Activated CD4-positive, alpha-beta T cell treated with anti-CD3 and anti-CD28 coated beads, Interleukin-2, amount 10 ng/mL, durations not matched to agents 24 days and 14 days (primary cell): ENCODE data around the gene ASAP3. TPM values are rescaled to one million over a fixed set of nuclear protein-coding genes. Genes with fewer than 3 reads are reported as not detected.

Experiments used
- DNase-seq: peaks from one replicate; pipeline ENCODE4 v3.0.0; 2022
- H3K27ac Mint-ChIP-seq: one replicate; pipeline ENCODE4 v1.8.0; 2022; ENCODE audit warnings: mild to moderate bottlenecking, mixed read lengths
- H3K27me3 Mint-ChIP-seq: one replicate; pipeline ENCODE4 v1.8.0; 2022; ENCODE audit warnings: mixed read lengths
- H3K36me3 Mint-ChIP-seq: one replicate; pipeline ENCODE4 v1.8.0; 2022; ENCODE audit warnings: low read depth, mild to moderate bottlenecking, mixed read lengths
- H3K4me1 Mint-ChIP-seq: one replicate; pipeline ENCODE4 v1.8.0; 2021; ENCODE audit warnings: mixed read lengths
- H3K4me3 Mint-ChIP-seq: one replicate; pipeline ENCODE4 v1.8.0; 2022; ENCODE audit warnings: mild to moderate bottlenecking, moderate library complexity, mixed read lengths
- H3K9me3 Mint-ChIP-seq: one replicate; pipeline ENCODE4 v1.8.0; 2021; ENCODE audit warnings: mixed read lengths
- intact Hi-C: fragments of 100-400 bp; cut with micrococcal nuclease; formaldehyde crosslinking; loops from one replicate; pipeline ENCODE4 v1.15.1; 2023
- total RNA-seq: library from RNA; stranded (reverse); gene quantifications from 2 replicates; pipeline ENCODE4 v1.2.3, GENCODE V29; 2022

The ASAP3 gene
- total RNA-seq, 1 donor from 2014 or later = 0.63 TPM

DNA sequence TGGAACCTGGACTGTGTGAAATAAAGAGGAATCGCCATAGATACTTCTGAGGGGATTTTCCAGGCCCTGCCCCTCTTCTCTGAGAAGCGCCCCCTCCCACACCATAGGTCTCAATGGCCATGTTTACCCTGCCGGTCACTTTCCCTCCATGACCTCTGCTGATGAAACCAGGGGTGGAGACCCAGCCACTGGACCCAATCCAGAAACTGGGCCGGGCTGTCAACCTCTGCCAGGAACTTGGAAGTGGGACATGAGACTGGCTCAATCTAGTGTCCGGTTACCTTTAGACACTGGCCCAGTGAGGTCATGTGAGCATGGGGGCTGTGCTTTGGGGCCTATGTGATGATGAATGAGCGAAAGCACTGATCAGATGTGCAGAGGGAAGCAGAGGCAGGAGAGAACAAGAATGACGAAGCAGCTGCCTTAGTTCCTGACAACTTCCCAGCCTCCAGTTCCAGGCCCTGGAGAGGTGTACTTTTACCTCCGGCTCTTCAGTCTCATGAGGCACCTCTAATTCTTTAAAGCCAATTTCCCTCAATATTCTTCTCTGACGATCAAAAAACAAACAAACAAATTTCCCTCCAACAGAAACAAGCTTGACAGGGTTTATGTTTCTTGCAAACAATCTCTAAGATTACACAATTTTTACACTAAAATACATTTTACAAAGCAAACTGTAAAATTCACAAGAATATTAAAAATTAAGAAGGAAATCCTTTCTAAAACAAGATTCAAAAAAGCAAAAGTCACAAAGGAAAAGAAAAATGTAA, 4.9 kb downstream of the ASAP3 start:
- H3K9me3 Mint-ChIP-seq = no peaks in the 10 kb centered on the region
- intact Hi-C loops = no loop called here
- H3K36me3 Mint-ChIP-seq = no peaks in the 10 kb centered on the region
- no peak for DNase-seq
- no peak overlapping the region for H3K4me3 Mint-ChIP-seq
- peaks cover 11% of the 10 kb centered on the region for H3K4me1 Mint-ChIP-seq
- H3K27ac Mint-ChIP-seq = no peak overlapping the region
- peaks cover 46% of the 10 kb centered on the region for H3K27me3 Mint-ChIP-seq

DNA sequence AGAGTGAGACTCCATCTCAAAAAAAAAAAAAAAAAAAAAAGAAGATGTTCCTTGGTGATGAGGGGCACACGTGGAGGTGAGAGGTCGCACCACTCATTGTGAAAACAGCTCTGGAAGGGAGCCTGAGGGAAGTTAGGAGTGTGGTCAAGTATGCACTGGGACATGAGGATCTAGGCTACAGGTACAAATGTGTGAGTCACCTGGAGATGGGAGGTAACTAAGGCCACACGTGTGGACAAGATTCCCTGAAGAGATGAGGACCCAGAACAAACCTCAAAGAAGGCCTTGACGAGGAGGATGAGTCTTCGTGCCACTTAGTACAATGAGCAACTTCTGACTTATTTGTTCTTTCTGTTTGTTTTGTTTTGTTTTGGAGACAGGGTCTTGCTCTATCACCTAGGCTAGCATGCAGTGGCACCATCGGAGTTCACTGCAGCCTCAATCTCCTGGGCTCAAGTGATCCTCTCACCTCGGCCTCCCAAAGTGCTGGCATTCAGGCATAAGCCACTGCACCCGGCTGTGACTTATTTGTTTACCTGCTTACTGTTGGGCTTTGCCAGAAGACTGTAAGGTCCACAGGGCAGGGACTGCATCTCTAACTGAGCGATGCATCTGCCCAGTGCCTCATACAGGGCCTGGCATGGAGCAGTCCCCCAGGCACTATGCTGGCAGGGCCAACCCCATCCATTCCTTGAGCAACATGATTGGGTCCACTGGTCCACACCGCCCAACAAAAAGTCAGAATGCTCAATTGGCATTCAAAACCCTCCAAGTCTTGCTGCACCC, 6.4 kb downstream of the ASAP3 start:
- H3K9me3 Mint-ChIP-seq = no peaks in the 10 kb centered on the region
- H3K27me3 Mint-ChIP-seq = peaks cover 38% of the 10 kb centered on the region
- H3K4me1 Mint-ChIP-seq = peaks cover 4% of the 10 kb centered on the region
- DNase-seq = no peak
- H3K4me3 Mint-ChIP-seq = no peak overlapping the region
- intact Hi-C loops = no loop called here
- H3K27ac Mint-ChIP-seq = no peak overlapping the region
- H3K36me3 Mint-ChIP-seq = no peaks in the 10 kb centered on the region

DNA sequence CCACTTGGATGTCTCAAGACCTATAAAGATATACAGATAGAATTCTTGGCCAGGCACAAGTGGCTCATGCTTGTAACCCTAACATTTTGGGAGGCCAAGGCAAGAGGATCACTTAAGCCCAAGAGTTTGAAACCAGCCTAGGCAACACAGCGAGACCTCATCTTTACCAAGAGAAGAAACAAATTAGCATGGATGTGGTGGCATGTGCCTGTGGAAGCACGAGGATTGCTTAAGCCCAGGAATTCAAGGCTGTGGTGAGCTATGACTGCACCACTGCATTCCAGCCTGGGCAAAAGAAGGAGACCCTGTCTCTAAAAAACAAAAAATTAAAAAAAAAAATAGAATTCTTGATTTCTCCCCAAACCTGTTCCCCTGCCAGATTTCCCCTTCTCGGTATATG, 8.3 kb downstream of the ASAP3 start:
- no peak for DNase-seq
- Mint-ChIP-seq H3K36me3 (no peaks in the 10 kb centered on the region), H3K9me3 (no peaks in the 10 kb centered on the region), H3K4me1 (no peaks in the 10 kb centered on the region), H3K27ac (no peak overlapping the region), H3K4me3 (no peak overlapping the region), H3K27me3 (peaks cover 29% of the 10 kb centered on the region)
- intact Hi-C loops = no loop called here

DNA sequence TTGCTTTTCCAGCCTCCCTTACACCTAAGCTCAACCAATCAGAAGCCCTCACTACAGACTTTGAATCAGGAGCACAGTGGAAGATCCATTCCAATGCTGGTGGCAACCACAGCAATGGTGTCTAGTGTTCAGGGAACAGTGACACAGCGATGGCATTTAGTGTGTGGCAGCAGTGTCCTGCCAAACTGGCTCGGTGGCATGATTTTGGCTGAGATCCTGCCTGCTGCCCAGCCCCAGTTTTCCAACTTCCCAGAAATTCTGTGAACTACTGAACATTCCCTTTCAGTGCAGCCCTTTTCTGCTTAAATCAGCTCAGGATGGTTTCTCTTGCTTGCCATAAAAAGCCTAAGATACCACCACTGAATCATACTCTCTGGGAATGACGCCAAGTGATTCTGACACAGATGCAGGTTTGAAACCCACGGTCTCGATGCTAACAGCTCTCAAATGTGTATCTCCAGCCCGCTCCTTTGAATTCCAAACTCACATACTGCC, 8.8 kb downstream of the ASAP3 start:
- intact Hi-C loops = no loop called here

DNA sequence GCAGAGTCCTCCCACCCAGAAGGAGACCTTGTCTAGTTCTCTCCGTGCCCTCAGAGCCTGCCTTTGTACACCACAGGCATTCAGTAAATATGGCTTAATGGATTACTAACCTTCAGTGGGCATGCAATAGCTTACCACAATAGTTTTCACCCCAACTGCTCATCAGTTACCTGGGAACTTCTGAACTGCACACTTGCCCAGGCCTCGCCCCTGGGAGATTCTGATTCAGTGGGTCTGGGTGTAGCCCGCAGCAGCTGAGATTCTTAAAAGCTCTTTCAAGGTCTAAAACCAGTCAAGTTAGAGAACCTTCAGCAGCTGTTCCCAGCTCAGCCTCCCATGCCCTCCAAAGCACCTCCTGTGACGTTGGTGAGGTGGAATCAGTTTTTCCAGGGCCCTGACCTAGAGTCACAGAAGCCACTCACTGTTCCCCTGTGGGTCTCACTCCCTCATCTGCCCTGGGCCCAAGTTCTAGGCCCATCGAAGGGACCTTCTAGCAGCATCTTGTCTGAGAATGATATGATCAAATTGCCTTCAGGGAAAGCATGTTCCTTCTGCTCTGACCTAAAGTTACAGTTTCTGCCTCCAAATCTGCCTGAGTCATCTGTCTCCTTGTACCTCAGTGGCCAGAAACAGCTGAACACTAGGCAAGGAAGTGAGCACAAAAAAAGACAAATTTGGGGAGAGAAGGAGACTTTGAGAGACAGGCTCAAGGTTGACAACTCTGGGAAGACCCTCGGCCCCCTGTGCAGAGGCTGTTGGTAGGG, 10.8 kb downstream of the ASAP3 start:
- Mint-ChIP-seq H3K27me3 (peaks cover 20% of the 10 kb centered on the region), H3K4me1 (no peaks in the 10 kb centered on the region), H3K4me3 (no peak overlapping the region), H3K27ac (no peak overlapping the region), H3K9me3 (no peaks in the 10 kb centered on the region), H3K36me3 (no peaks in the 10 kb centered on the region)
- intact Hi-C loops = no loop called here
- DNase-seq = no peak

More for the DNA sequence above, 8.8 kb downstream of the ASAP3 start:
- Mint-ChIP-seq H3K27me3 (peaks cover 25% of the 10 kb centered on the region), H3K36me3 (no peaks in the 10 kb centered on the region), H3K9me3 (no peaks in the 10 kb centered on the region), H3K4me3 (no peak overlapping the region), H3K27ac (no peak overlapping the region), H3K4me1 (no peaks in the 10 kb centered on the region)
- DNase-seq = no peak

DNA sequence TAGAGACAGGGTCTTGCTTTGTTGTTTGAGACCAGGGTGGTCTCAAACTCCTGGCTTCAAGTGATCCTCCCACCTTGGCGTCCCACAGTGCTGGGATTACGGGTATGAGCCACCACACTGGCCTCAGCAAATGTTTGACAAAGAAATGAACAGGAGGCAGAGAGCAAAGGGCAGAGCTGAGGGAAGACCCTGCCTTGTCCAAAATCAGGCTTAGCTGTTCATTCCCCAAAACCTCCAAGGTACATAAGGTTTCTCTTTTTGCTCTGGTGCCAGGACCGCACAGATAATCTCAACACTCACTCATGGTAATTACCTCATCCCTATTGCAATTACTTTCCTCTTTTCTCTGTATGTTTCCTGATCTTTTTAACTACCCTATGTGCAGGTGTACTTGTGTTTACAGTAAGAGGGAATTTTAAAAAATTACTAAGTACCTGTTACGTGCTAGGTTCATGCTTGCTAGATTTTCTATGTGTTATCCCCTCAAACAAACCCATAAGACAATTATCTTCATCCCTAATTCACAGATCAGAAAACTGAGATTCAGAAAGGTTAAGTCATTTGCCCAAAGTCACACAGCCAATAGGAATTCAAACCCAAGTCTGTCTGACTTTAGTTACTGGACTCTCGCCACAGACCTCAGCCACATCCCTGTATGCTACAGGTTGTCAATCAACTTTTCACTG, 11.5 kb downstream of the ASAP3 start:
- no peaks in the 10 kb centered on the region for H3K4me1 Mint-ChIP-seq
- no peak overlapping the region for H3K27ac Mint-ChIP-seq
- H3K27me3 Mint-ChIP-seq = peaks cover 20% of the 10 kb centered on the region
- intact Hi-C loops = no loop called here
- no peaks in the 10 kb centered on the region for H3K36me3 Mint-ChIP-seq
- H3K4me3 Mint-ChIP-seq = no peak overlapping the region
- no peak for DNase-seq
- no peaks in the 10 kb centered on the region for H3K9me3 Mint-ChIP-seq

DNA sequence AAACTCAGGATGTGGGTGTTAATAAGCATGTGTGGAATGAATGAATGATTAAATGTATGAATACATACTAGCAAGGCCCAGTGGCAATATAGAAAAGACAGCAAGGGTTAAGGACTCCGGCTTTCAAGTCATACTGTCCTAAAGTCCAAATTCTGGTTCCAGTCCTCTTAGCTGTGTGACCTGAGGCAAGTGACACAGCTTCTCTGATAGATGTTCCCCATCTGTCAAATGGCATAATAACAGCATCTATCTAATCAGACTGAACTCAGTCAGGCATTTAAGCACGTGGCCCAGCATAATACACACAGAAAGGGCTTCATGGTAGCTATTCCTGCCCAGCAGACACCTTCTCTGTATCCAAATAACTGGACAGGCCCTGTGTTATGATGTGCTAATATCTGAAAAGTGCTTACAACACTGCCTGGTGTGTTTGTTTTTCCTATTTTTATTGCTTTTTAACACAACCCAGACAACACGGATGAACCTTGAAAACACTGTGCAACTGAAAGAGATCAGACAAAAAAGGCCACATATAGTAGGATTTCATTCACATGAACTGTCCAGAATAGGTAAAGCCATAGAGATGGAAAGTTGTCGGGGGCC, 12.4 kb downstream of the ASAP3 start:
- Mint-ChIP-seq H3K27me3 (peaks cover 18% of the 10 kb centered on the region), H3K36me3 (no peaks in the 10 kb centered on the region), H3K9me3 (no peaks in the 10 kb centered on the region), H3K4me1 (no peaks in the 10 kb centered on the region), H3K27ac (no peak overlapping the region), H3K4me3 (no peak overlapping the region)
- DNase-seq = no peak
- intact Hi-C loops = no loop called here

DNA sequence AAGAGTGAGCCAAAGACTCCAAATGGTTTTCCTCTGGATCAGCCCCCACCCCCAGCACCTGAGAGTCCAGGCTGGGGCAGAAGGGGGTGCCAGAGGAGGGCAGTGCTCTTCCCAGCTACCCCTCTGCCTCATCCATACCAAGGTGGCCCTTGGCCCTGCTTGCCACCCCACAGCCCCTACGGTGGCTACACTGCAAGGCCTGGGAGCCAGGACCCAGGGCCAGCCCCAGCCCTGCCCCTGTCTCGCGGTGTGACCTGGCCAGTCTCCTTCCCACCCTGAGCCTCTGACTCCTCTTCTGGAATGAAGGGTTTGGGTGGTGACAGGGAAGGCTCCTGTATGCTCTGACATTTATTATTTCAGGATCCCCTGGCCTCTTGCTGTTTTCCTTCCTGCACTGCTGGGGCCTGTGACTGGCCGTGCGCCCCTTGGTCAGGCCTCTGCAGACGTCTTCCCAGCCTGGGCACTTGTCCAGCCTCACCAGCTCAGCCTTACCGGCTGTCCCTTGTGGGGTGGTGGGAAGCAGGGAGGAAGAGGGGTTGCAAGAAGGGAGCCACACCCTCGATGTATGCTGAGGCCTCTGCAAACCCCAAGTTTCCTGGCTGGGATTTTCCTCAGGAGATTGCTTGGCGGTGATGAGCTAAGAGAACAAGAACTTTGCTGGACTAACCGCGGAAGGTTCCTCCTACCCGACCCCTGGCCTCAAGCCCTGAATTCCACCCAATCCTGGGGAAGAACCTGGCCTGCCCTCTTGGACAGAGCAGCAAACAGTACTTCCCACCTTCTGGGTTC, 13.5 kb downstream of the ASAP3 start:
- Mint-ChIP-seq H3K9me3 (no peaks in the 10 kb centered on the region), H3K27ac (no peak overlapping the region)
- intact Hi-C loops = no loop called here

DNA sequence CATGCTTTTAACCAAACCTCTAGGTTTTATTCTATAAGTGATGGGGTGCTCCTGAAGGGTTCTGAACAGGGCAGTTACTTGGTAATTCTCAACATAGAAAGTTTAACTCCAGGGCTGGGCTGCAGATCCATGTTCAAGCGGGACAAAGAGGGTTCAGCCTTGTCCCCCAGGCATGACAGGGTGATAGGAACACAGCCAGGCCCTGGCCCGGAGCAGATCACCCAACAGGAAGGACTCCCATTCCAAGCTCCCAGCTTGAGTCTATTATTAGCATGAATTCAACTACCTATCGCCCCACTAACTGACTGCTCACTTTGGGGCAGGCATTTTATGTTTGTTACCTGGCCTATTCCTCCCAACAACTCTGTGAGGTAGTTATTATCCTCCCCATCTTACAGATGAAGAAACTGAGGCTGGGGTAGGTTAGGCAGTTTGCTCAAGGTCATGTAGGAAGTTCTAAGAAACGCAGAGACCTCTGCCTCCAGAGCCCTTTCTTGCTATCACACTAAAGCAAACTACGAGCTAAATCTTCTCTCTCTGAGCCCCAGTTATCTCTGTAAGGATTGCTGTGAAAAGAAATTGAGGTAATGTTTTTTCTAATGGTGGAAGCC, 14.5 kb downstream of the ASAP3 start:
- Mint-ChIP-seq H3K36me3 (no peaks in the 10 kb centered on the region), H3K9me3 (no peaks in the 10 kb centered on the region), H3K27me3 (peaks cover 14% of the 10 kb centered on the region), H3K4me1 (no peaks in the 10 kb centered on the region), H3K27ac (no peak overlapping the region), H3K4me3 (no peak overlapping the region)
- no peak for DNase-seq
- intact Hi-C loops = no loop called here

More for the DNA sequence above, 13.5 kb downstream of the ASAP3 start:
- Mint-ChIP-seq H3K4me1 (no peaks in the 10 kb centered on the region), H3K27me3 (peaks cover 13% of the 10 kb centered on the region), H3K36me3 (no peaks in the 10 kb centered on the region), H3K4me3 (no peak overlapping the region)
- no peak for DNase-seq

DNA sequence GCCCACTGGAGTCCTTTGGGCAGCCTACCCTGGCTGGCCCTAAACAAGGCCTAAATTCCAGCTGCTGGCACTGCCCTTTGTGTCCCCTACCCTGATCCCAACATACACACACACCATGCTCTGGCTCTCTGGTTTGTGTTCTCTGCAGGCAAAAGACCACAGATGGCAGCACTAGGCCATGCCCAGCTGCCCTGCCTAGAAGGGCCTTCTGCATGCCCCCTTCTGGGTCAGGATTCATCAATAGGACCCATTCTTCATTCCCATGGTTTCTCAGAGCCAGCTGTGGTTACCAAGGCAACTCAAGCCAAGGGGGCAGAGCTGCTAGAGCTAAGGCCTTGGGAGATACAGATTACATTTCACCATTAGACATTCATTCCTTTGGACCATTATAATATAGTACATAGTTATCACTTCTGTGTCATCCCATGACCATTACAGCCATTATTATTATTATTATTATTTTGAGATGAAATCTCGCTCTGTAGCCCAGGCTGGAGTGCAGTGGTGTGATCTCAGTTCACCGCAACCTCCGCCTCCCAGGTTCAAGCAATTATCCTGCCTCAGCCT, 17.5 kb downstream of the ASAP3 start:
- no peaks in the 10 kb centered on the region for H3K36me3 Mint-ChIP-seq
- peaks cover 10% of the 10 kb centered on the region for H3K27me3 Mint-ChIP-seq
- no peak overlapping the region for H3K4me3 Mint-ChIP-seq
- intact Hi-C loops = no loop called here
- no peaks in the 10 kb centered on the region for H3K9me3 Mint-ChIP-seq
- no peak overlapping the region for H3K27ac Mint-ChIP-seq
- DNase-seq = no peak
- H3K4me1 Mint-ChIP-seq = no peaks in the 10 kb centered on the region

DNA sequence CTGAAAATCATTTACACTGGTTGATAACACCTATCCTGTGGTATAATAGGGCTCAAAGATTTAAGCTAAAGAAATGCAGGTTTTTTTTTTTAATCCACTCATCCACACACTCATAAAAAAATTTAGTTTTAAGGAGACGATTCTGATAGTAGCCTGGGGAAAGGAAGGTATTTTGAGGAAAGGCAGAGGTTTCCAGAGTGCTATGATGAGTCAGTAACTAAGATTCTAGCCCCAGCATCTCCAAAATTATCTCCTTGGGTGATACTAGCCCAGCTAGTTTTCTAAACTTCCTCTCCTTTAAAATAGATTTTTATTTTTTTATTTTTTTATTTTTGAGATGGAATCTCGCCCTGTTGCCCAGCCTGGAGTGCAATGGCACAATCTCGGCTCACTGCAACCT, 20.7 kb downstream of the ASAP3 start:
- H3K36me3 Mint-ChIP-seq = no peaks in the 10 kb centered on the region
- no peak overlapping the region for H3K27ac Mint-ChIP-seq
- H3K4me1 Mint-ChIP-seq = no peaks in the 10 kb centered on the region
- intact Hi-C loops = no loop called here
- no peak for DNase-seq
- no peaks in the 10 kb centered on the region for H3K9me3 Mint-ChIP-seq
- H3K4me3 Mint-ChIP-seq = no peak overlapping the region
- peaks cover 16% of the 10 kb centered on the region for H3K27me3 Mint-ChIP-seq

DNA sequence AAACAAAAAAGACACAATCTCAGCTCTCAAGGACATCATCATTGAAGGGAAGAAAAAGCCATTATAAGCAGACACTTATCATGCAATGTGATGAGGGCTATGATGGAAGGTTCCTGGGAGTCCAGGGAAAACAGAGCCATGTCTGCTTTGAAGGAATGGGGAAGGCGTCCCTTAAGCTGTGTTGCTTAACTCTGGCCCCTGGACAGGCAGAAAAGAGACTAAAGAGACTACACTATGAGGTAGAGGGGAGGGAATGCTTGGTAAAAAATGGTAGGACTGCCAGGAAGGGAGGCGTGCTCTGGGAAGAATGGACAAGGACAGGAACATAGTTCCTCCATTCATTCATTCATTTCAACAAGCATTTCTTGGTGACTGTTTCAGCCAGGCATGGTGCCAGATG, 21.2 kb downstream of the ASAP3 start:
- intact Hi-C loops = no loop called here
- no peaks in the 10 kb centered on the region for H3K4me1 Mint-ChIP-seq

More for the DNA sequence above, 21.2 kb downstream of the ASAP3 start:
- no peak overlapping the region for H3K4me3 Mint-ChIP-seq
- DNase-seq = no peak
- H3K27me3 Mint-ChIP-seq = peaks cover 18% of the 10 kb centered on the region
- no peak overlapping the region for H3K27ac Mint-ChIP-seq
- no peaks in the 10 kb centered on the region for H3K36me3 Mint-ChIP-seq
- H3K9me3 Mint-ChIP-seq = no peaks in the 10 kb centered on the region
